B cell (primary cell): ENCODE data around the gene RNF220. TPM values are rescaled to one million over a fixed set of nuclear protein-coding genes. Genes with fewer than 3 reads are reported as not detected.

Experiments
- ATAC-seq: fragments of 200-7000 bp; cut with Tn5 transposase; one replicate; pipeline ENCODE4 v1.10.0; 2021; ENCODE audit warnings: low read depth, mild to moderate bottlenecking, moderate number of reproducible peaks, moderate library complexity
- CTCF ChIA-PET: fragments of 350-600 bp; sonication (Branson Sonifier 250); formaldehyde crosslinking; loops from one replicate; lab custom pipeline; 2021; ENCODE audit warnings: antibody characterized with exemption, inconsistent platforms; lab: Charles Lee
- POLR2A ChIA-PET: fragments of 350-600 bp; sonication (Branson Sonifier 250); formaldehyde crosslinking; loops from one replicate; lab custom pipeline; 2021; ENCODE audit warnings: antibody characterized with exemption; lab: Charles Lee
- DNase-seq: peaks from one replicate; pipeline ENCODE4 v3.0.0; 2013
- H2AFZ ChIP-seq: 2 replicates; pipeline ENCODE4 v1.6.1; 2012; ENCODE audit warnings: mild to moderate bottlenecking, low read depth, low read length; ENCODE audit not compliant: insufficient read depth, poor library complexity, severe bottlenecking
- H3K27ac ChIP-seq, 2 donors: 1 replicate in 1 of 2; 2 replicates in 1 of 2; pipeline ENCODE4 v1.5.1; 2012 to 2013; ENCODE audit warnings: low read length in 2 of 2, mild to moderate bottlenecking in 2 of 2, moderate library complexity in 1 of 2
- H3K27me3 ChIP-seq, 4 experiments: fragments of 200-600 bp in 1 of 4; sonication (generic) in 1 of 4; replicated peaks in 1 of 4; 1 replicate in 2 of 4; 2 replicates in 2 of 4; pipeline versions ENCODE4 v1.6.1 to v1.7.0; 2013 to 2016; ENCODE audit warnings: low read length in 3 of 4, mild to moderate bottlenecking in 2 of 4, mixed read lengths in 1 of 4, moderate library complexity in 1 of 4; ENCODE audit not compliant: insufficient read depth in 4 of 4, control insufficient read depth in 3 of 4; ENCODE audit errors: control extremely low read depth in 1 of 4
- H3K36me3 ChIP-seq, 2 experiments: replicated peaks in 1 of 2; 1 replicate in 1 of 2; 2 replicates in 1 of 2; pipeline versions ENCODE4 v1.6.1 to v1.7.1; 2013; ENCODE audit warnings: low read length in 1 of 2; ENCODE audit not compliant: insufficient read depth in 2 of 2, control insufficient read depth in 1 of 2; ENCODE audit errors: control extremely low read depth in 1 of 2, extremely low read depth in 1 of 2
- H3K4me1 ChIP-seq, 2 donors: fragments of 200-600 bp in 1 of 2; sonication (generic) in 1 of 2; 1 replicate in 1 of 2; 2 replicates in 1 of 2; pipeline versions ENCODE4 v1.5.1 to v1.6.1; 2013 to 2017; ENCODE audit warnings: low read length in 2 of 2; ENCODE audit not compliant: control insufficient read depth in 2 of 2, insufficient read depth in 2 of 2
- H3K4me2 ChIP-seq: replicated peaks from 2 replicates; pipeline ENCODE3; 2012; ENCODE audit warnings: mild to moderate bottlenecking, low read depth, low read length; ENCODE audit not compliant: poor library complexity, severe bottlenecking
- H3K4me3 ChIP-seq, 5 experiments: fragments of 200-600 bp in 1 of 5; sonication (generic) in 1 of 5; 1 replicate in 3 of 5; 2 replicates in 2 of 5; pipeline versions ENCODE4 v1.5.1 to v1.7.0; 2011 to 2016; ENCODE audit warnings: low read length in 4 of 5, mild to moderate bottlenecking in 4 of 5, low read depth in 2 of 5, control low read depth in 1 of 5, moderate library complexity in 1 of 5; ENCODE audit not compliant: insufficient read depth in 1 of 5; ENCODE audit errors: control extremely low read depth in 1 of 5, extremely low read depth in 1 of 5
- H3K79me2 ChIP-seq: fragments of 200-600 bp; sonication (generic); one replicate; pipeline ENCODE4 v1.6.0; 2016; ENCODE audit warnings: low read length; ENCODE audit not compliant: control insufficient read depth, insufficient read depth
- H3K9ac ChIP-seq: fragments of 200-600 bp; sonication (generic); 2 replicates; pipeline ENCODE4 v1.6.1; 2017; ENCODE audit warnings: mild to moderate bottlenecking, low read length, moderate library complexity
- H3K9me3 ChIP-seq, 3 donors: one replicate each; pipeline versions ENCODE4 v1.6.1 to v1.7.1; 2013; ENCODE audit warnings: low read length in 2 of 3; ENCODE audit not compliant: control insufficient read depth in 2 of 3, insufficient read depth in 1 of 3; ENCODE audit errors: control extremely low read depth in 1 of 3
- H4K20me1 ChIP-seq: 2 replicates; pipeline ENCODE4 v1.6.0; 2012; ENCODE audit warnings: mild to moderate bottlenecking, low read length; ENCODE audit not compliant: insufficient read depth, control insufficient read depth, poor library complexity, severe bottlenecking
- H3K27ac Mint-ChIP-seq: one replicate; pipeline ENCODE4 v1.8.0; 2021; ENCODE audit warnings: mixed read lengths
- H3K27me3 Mint-ChIP-seq: one replicate; pipeline ENCODE4 v1.8.0; 2021; ENCODE audit warnings: mixed read lengths
- H3K4me1 Mint-ChIP-seq: one replicate; pipeline ENCODE4 v1.8.0; 2021; ENCODE audit warnings: mixed read lengths
- H3K4me3 Mint-ChIP-seq: one replicate; pipeline ENCODE4 v1.8.0; 2021; ENCODE audit warnings: mixed read lengths
- H3K9me3 Mint-ChIP-seq: one replicate; pipeline ENCODE4 v1.8.0; 2022; ENCODE audit warnings: mixed read lengths; ENCODE audit not compliant: insufficient read depth
- CTCF ChIP-seq: fragments of 200-600 bp; IDR thresholded peaks from one replicate; pipeline ENCODE4 v1.8.0; 2022; ENCODE audit warnings: antibody characterized with exemption, mild to moderate bottlenecking
- EZH2 ChIP-seq: IDR thresholded peaks from 2 replicates; pipeline ENCODE4 v1.6.1; 2012; ENCODE audit warnings: borderline replicate concordance, low read depth, mild to moderate bottlenecking, moderate library complexity, low read length; ENCODE audit not compliant: insufficient read depth, poor library complexity, severe bottlenecking
- WGBS: methylation state at CpG from one replicate; pipeline ENCODE4 v1.1.5; 2013; ENCODE audit warnings: missing lambda C conversion rate; ENCODE audit not compliant: insufficient coverage; 5-methylcytosine and 5-hydroxymethylcytosine counted together
- intact Hi-C: fragments of 100-400 bp; cut with micrococcal nuclease; formaldehyde crosslinking; loops from one replicate; pipeline ENCODE4 v1.10.0; 2022
- polyA plus RNA-seq: library from polyadenylated mRNA; depleted of rRNA; stranded (reverse); fragments of >200 nt; gene quantifications from 2 replicates; pipeline ENCODE4 v1.2.3, GENCODE V29; 2012
- total RNA-seq, 2 donors: library from RNA; stranded (reverse); fragments of 120-200 nt in 1 of 2; gene quantifications; 1 replicate in 1 of 2; 2 replicates in 1 of 2; pipeline versions ENCODE4 v1.2.3 to v1.2.4, GENCODE V29; 2013 to 2022

Gene RNF220
- total and polyA plus RNA-seq, 2 donors (not counting 1 experiment from before 2014, with no cell fraction given), result 115 to 141 TPM

GRCh38 chr1:44643721-44644334, 238.8 kb downstream of the RNF220 start:
- no peak for ATAC-seq

More at GRCh38 chr1:44643721-44644334, 238.8 kb downstream of the RNF220 start:
- Histone ChIP-seq H3K27me3 (no peaks in the 10 kb centered on the region), H3K4me2 (no peak overlapping the region), H3K79me2 (no peaks in the 10 kb centered on the region), H3K9ac (no peak overlapping the region), H3K4me1 (no peaks in the 10 kb centered on the region), H4K20me1 (peaks cover 56% of the 10 kb centered on the region), H3K36me3 (peaks cover 3 to 95% of the 10 kb centered on the region in 2 experiments), H3K4me3 (no peak overlapping the region), H3K9me3 (no peaks in the 10 kb centered on the region), H2AFZ (no peak overlapping the region), H3K27ac (no peak overlapping the region)
- Mint-ChIP-seq H3K9me3 (no peaks in the 10 kb centered on the region), H3K27me3 (no peaks in the 10 kb centered on the region), H3K4me1 (no peaks in the 10 kb centered on the region), H3K27ac (no peak overlapping the region), H3K4me3 (no peak overlapping the region)
- WGBS, result 96% methylated on average over 8 of the region's 9 CpGs
- no peak for DNase-seq
- POLR2A ChIA-PET, result interaction anchor here (2.0 kb wide), 1 partner anchor 12 kb away, joined by 5 read pairs; no protein-coding TSS in a partner anchor
- no peak for TF ChIP-seq CTCF
- no peak for TF ChIP-seq EZH2
- CTCF ChIA-PET, result interaction anchor here (1.3 kb wide), 1 partner anchor 9 kb away, joined by 7 read pairs; no protein-coding TSS in a partner anchor
- intact Hi-C loops, result no loop called here
